ENCODE results near the gene EPHB2.

- TF ChIP-seq ZBTB8A (tag by site-specific recombination; IDR thresholded peaks at IDR 0.05) (no peak), CTCF (tag by site-specific recombination; IDR thresholded peaks at IDR 0.05) (no peak), ZBTB7A (tag by site-specific recombination; IDR thresholded peaks at IDR 0.05; ENCODE audit: low read depth) (no peak), ZNF514 (tag by site-specific recombination; IDR thresholded peaks at IDR 0.05) (no peak), YY1 (tag by site-specific recombination; IDR thresholded peaks at IDR 0.05) (no peak), KLF16 (tag by site-specific recombination; IDR thresholded peaks at IDR 0.05) (no peak), ZNF274 (IDR thresholded peaks at IDR 0.05; ENCODE audit: low read length) (no peak), ZNF274 (tag by site-specific recombination; IDR thresholded peaks at IDR 0.05; ENCODE audit: borderline replicate concordance) (no peak), ZNF639 (tag by site-specific recombination; IDR thresholded peaks at IDR 0.05) (no peak), HOXA7 (CRISPR knock-in tag; IDR thresholded peaks at IDR 0.05; ENCODE audit: borderline replicate concordance) (no peak), ZNF394 (tag by site-specific recombination; IDR thresholded peaks at IDR 0.05; ENCODE audit: borderline replicate concordance) (no peak)
Measured at GRCh38 chr1:22677931-22678896, 32.4 kb upstream of the EPHB2 start.

All from HEK293 (cell line).